OCI-LY3 (cell line): ENCODE measurements around the gene TMPRSS11B.

ENCODE experiments used
- H2AFZ ChIP-seq: fragments of 200-600, 300-600 bp; shearing (Covaris generic); 2 replicates; pipeline ENCODE4 v1.6.0; 2014; ENCODE audit warnings: antibody characterized with exemption, low read depth, low read length
- H3K27ac ChIP-seq: fragments of 200-600, 300-600 bp; sonication (generic); 2 replicates; pipeline ENCODE4 v1.5.1; 2014; ENCODE audit warnings: mild to moderate bottlenecking, low read length, moderate library complexity, mixed read lengths
- H3K27me3 ChIP-seq: fragments of 200-600, 300-600 bp; sonication (generic); 2 replicates; pipeline ENCODE4 v1.6.1; 2014; ENCODE audit warnings: low read depth, low read length, mixed read lengths
- H3K36me3 ChIP-seq: fragments of 200-600, 300-600 bp; sonication (generic); replicated peaks from 2 replicates; pipeline ENCODE3; 2014; ENCODE audit warnings: low read depth, low read length, mixed read lengths
- H3K4me1 ChIP-seq: fragments of 300-600, 200-600 bp; sonication (generic); 2 replicates; pipeline ENCODE4 v1.6.1; 2014; ENCODE audit warnings: low read length, mixed read lengths
- H3K4me2 ChIP-seq: fragments of 200-600, 300-600 bp; sonication (generic); 2 replicates; pipeline ENCODE4 v1.6.1; 2014; ENCODE audit warnings: low read length, mixed read lengths
- H3K4me3 ChIP-seq: fragments of 300-600, 200-600 bp; sonication (generic); 2 replicates; pipeline ENCODE4 v1.5.1; 2014; ENCODE audit warnings: antibody characterized with exemption, mild to moderate bottlenecking, low read length, moderate library complexity
- H3K79me2 ChIP-seq: fragments of 300-600, 200-600 bp; shearing (Covaris generic); 2 replicates; pipeline ENCODE4 v1.6.1; 2014; ENCODE audit warnings: mild to moderate bottlenecking, low read length, mixed read lengths
- H3K9ac ChIP-seq: fragments of 300-600, 200-600 bp; shearing (Covaris generic); 2 replicates; pipeline ENCODE4 v1.6.0; 2014; ENCODE audit warnings: mild to moderate bottlenecking, low read length, moderate library complexity
- H3K9me3 ChIP-seq: fragments of 200-600, 300-600 bp; shearing (Covaris generic); 2 replicates; pipeline ENCODE4 v1.6.1; 2014; ENCODE audit warnings: low read length, mixed read lengths; ENCODE audit not compliant: insufficient read depth
- H4K20me1 ChIP-seq: fragments of 200-600, 300-600 bp; sonication (generic); 2 replicates; pipeline ENCODE4 v1.6.1; 2016; ENCODE audit warnings: low read length, mixed read lengths; ENCODE audit not compliant: insufficient read depth
- CTCF ChIP-seq: fragments of 200-600, 300-600 bp; sonication (generic); IDR thresholded peaks from 2 replicates; pipeline ENCODE4 v1.5.1; 2014; ENCODE audit warnings: antibody characterized with exemption, low read length, low read depth
- EZH2phosphoT487 ChIP-seq: fragments of 200-600 bp; shearing (Covaris generic); IDR thresholded peaks from 2 replicates; pipeline ENCODE4 v1.6.1; 2018; ENCODE audit warnings: antibody characterized with exemption, mixed run types, low read depth

The TMPRSS11B gene

DNA sequence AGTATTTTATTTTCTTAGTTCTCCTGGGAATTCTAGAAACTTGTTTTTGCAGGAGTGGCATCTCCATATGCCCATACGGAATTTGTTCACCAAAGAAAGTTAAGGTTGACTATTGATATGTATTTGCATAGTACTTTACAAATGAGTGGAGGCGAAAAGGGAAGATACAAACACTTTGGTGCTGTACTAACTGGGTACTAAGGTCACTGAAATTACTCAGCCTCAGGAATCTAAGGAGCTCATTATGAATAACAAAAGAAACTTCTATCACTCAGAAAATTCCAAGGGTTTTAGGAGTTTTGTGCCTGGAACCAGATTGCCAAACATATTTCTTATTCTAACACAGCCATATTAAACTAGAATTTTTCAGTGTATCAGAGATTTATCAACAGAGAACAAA lies 27.4 kb upstream of the TMPRSS11B start:
- Histone ChIP-seq H3K36me3 (no peaks in the 10 kb centered on the region), H3K9me3 (0 out of 2 replicates have a peak, but pooled peaks cover 4% of the 10 kb centered on the region), H3K4me3 (peak overlapping the region; percentile 75), H4K20me1 (no peaks in the 10 kb centered on the region), H3K27me3 (no peaks in the 10 kb centered on the region), H3K4me2 (peak overlapping the region; percentile 76), H3K79me2 (no peaks in the 10 kb centered on the region), H3K4me1 (peaks cover 13% of the 10 kb centered on the region), H3K9ac (peak overlapping the region; percentile 8; the same call in 1 of the 2 replicates), H3K27ac (no peak overlapping the region), H2AFZ (no peak overlapping the region)
- TF ChIP-seq CTCF (no peak), EZH2phosphoT487 (no peak)

DNA sequence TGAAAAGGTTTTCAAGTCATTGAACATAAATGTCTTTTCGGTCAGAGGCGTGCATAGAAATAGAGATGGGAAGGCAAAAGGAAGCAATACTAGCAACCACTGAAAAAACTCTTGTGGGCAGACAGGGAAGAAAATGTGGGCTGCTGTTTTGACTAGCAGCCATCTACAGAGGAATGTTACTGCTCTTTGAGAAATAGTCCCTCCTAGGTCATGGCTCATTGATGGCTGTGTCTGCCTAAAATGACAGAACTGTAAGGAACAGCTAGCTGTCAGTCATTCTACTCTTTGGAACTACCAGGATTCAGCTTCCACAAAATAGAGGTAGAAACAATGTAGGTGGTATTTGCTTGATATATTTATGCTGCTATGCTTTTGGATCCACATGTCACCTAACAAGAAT lies 26.9 kb upstream of the TMPRSS11B start:
- Histone ChIP-seq H3K4me1 (peaks cover 13% of the 10 kb centered on the region), H2AFZ (peak overlapping the region; percentile 46; the same call in 1 of the 2 replicates), H3K36me3 (no peaks in the 10 kb centered on the region), H3K4me3 (peak overlapping the region; percentile 75), H3K9ac (peak overlapping the region; percentile 37; the same call in 1 of the 2 replicates), H3K27me3 (no peaks in the 10 kb centered on the region), H3K27ac (no peak overlapping the region), H3K9me3 (0 out of 2 replicates have a peak, but pooled peaks cover 5% of the 10 kb centered on the region), H3K4me2 (peak overlapping the region; percentile 76), H3K79me2 (no peaks in the 10 kb centered on the region), H4K20me1 (no peaks in the 10 kb centered on the region)
- TF ChIP-seq CTCF (no peak), EZH2phosphoT487 (no peak)

- H3K27me3 ChIP-seq, result no peaks in the 10 kb centered on the region
- no peaks in the 10 kb centered on the region for H3K79me2 ChIP-seq
- peaks cover 13% of the 10 kb centered on the region for H3K4me1 ChIP-seq
- peak overlapping the region; percentile 76 for H3K4me2 ChIP-seq
- H3K4me3 ChIP-seq, result peak overlapping the region; percentile 75
- TF ChIP-seq EZH2phosphoT487 (no peak), CTCF (peak; percentile 72)
- no peaks in the 10 kb centered on the region for H4K20me1 ChIP-seq
- 0 out of 2 replicates have a peak, but pooled peaks cover 5% of the 10 kb centered on the region for H3K9me3 ChIP-seq
- no peaks in the 10 kb centered on the region for H3K36me3 ChIP-seq
- H3K27ac ChIP-seq, result no peak overlapping the region
- H3K9ac ChIP-seq, result peak overlapping the region; percentile 37; the same call in 1 of the 2 replicates
- H2AFZ ChIP-seq, result peak overlapping the region; percentile 46; the same call in 1 of the 2 replicates
Observed at GRCh38 chr4:68271851-68272357, 26.4 kb upstream of the TMPRSS11B start.

- H3K27ac ChIP-seq, result no peak overlapping the region
- no peak for TF ChIP-seq EZH2phosphoT487
- TF ChIP-seq CTCF, result no peak
- no peaks in the 10 kb centered on the region for H3K27me3 ChIP-seq
- no peak overlapping the region for H3K4me3 ChIP-seq
- 0 out of 2 replicates have a peak, but pooled peaks cover 5% of the 10 kb centered on the region for H3K9me3 ChIP-seq
- H3K4me2 ChIP-seq, result no peak overlapping the region
- peaks cover 2% of the 10 kb centered on the region for H3K4me1 ChIP-seq
- H3K36me3 ChIP-seq, result no peaks in the 10 kb centered on the region
- no peak overlapping the region for H2AFZ ChIP-seq
- no peaks in the 10 kb centered on the region for H4K20me1 ChIP-seq
- H3K79me2 ChIP-seq, result no peaks in the 10 kb centered on the region
- H3K9ac ChIP-seq, result no peak overlapping the region
Observed at GRCh38 chr4:68267433-68267944, 22.0 kb upstream of the TMPRSS11B start.
